Measurements from ENCODE around the gene ERP44.

ERP44 gene

GRCh38 chr9:99962680-99963261 is 136.0 kb downstream of the ERP44 start:
- no peak overlapping the region for H3K4me3 ChIP-seq (ENCODE audit: low read depth, low read length)
- no peak for TF ChIP-seq CTCF (IDR thresholded peaks at IDR 0.05; ENCODE audit: low read depth, low read length)

- no peak for TF ChIP-seq CTCF (IDR thresholded peaks at IDR 0.05; ENCODE audit: low read depth, low read length)
- no peak overlapping the region for H3K4me3 ChIP-seq (ENCODE audit: low read depth, low read length)
Measured at GRCh38 chr9:99955606-99956005, 143.2 kb downstream of the ERP44 start.

- no peak overlapping the region for H3K4me3 ChIP-seq (ENCODE audit: low read depth, low read length)
- no peak for TF ChIP-seq CTCF (IDR thresholded peaks at IDR 0.05; ENCODE audit: low read depth, low read length)
Measured at GRCh38 chr9:99954819-99955218, 144.0 kb downstream of the ERP44 start.

- H3K4me3 ChIP-seq (ENCODE audit: low read depth, low read length) = no peak overlapping the region
- no peak for TF ChIP-seq CTCF (IDR thresholded peaks at IDR 0.05; ENCODE audit: low read depth, low read length)
Measured at GRCh38 chr9:99953861-99954507, 144.8 kb downstream of the ERP44 start.

GRCh38 chr9:99948896-99949295 is 149.9 kb downstream of the ERP44 start:
- no peak for TF ChIP-seq CTCF (IDR thresholded peaks at IDR 0.05; ENCODE audit: low read depth, low read length)
- H3K4me3 ChIP-seq (ENCODE audit: low read depth, low read length) = no peak overlapping the region

- no peak for TF ChIP-seq CTCF (IDR thresholded peaks at IDR 0.05; ENCODE audit: low read depth, low read length)
Measured at GRCh38 chr9:99948482-99948881, 150.3 kb downstream of the ERP44 start.

GRCh38 chr9:99947395-99947794 is 151.4 kb downstream of the ERP44 start:
- no peak overlapping the region for H3K4me3 ChIP-seq (ENCODE audit: low read depth, low read length)
- TF ChIP-seq CTCF (IDR thresholded peaks at IDR 0.05; ENCODE audit: low read depth, low read length) = no peak

More at GRCh38 chr9:99948482-99948881, 150.3 kb downstream of the ERP44 start:
- no peak overlapping the region for H3K4me3 ChIP-seq (ENCODE audit: low read depth, low read length)
